ENCODE data around the gene NT5DC3.
"Not testable (repeated sequence)": the region's sequence is repeated elsewhere in the genome, so short reads cannot be mapped to it uniquely, and the experiment has no call there.

The NT5DC3 gene

DNA sequence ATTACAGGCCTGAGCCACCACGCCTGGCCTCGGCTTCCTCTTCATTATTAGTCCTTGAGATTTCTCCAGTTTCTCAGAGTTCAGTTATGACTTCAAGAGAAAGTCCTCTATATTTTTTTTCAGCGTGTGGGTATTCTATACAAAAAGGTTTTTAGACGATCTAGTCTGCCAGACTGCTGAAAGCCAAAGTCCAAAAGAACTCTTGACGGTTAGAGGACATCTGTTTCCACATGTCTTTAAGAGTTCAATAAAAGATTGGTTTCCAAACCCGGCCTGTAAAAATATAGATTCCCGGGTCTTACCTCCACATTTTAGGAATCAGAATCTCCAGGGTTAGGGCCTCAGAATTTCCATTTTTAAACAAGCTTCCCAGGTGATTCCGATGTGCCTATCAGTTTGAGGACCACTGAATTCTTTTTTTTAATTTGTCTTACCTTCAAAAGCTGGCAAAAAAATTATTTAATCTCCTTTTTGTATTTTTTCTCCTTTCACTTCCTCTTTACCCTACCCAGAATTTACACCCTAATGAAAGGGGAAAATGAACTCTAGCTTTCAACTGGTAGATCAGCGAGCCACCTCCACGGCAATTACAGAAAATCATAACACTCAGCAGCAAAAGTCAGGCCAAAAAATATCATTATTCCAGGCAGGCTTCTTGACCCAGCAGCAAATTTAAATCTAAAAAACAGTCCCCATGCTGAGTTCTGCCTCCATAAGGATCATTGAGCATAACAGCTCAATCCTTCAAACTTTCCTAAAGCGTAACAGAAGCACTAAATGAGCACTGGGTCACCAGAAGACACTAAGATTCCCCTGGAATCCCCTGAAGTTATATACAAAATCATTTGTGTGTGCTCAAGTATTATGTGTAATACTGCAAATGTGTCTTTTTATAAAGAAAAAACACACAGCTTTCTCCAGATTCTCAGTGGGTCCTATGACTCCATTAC is 8.7 kb downstream of the NT5DC3 start:
- no peak for DNase-seq

DNA sequence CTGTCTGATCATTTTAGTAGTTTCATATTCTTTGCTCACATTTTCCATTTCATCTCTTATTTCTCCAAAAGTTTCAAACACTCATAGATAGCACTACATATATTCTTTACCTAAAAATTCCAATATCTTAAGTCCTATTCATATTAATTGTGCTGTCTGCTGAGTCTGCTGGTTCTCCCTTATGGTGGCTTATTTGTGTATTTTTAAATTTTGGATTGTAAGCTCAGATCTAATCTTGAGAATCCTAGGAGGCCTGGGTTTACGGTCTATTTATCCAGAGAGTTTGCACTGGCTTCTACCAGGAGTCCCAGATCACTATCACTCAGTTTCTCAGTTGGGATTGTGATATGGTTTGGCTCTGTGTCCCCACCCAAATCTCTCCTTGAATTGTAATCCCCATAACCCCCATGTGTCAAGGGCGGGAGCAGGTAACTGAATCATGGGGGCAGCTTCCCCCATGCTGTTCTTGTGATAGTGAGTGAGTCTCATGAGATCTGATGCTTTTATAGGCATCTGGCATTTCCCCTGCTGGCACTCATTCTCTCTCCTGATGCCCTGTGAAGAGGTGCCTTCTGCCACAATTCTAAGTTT is 10.2 kb downstream of the NT5DC3 start:
- no peak for DNase-seq

DNA sequence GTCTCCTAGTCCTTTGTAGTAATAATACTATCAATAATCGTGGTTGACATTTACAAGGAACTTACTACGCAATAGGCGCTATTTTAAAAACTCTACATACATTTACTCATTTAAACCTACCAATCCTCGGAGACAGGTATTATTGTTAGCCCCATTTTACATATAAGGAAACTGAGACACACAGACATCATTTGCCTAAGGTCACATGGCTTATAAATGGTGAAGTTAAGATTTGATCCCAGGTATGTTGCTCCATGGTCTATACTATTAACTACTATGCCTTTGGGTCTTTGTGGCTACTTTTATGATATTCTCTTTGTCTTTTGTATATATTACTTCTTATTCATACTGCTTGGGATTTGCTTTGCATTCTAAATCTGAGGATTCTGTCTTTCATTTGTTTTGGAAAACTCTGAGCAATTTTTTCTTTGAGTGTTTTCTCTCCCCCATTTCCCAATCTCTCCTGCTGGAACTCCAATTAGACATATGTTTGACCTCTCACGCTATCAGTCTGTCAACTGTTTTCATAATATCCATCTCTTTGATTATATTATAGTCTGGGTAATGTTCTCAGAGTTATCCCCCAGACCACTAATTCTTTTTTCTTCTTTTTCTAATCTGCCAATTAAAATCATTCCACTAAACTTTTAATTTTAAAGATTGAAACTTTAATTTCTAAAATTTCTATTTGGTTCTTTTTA is 10.9 kb downstream of the NT5DC3 start:
- DNase-seq: no peak

DNA sequence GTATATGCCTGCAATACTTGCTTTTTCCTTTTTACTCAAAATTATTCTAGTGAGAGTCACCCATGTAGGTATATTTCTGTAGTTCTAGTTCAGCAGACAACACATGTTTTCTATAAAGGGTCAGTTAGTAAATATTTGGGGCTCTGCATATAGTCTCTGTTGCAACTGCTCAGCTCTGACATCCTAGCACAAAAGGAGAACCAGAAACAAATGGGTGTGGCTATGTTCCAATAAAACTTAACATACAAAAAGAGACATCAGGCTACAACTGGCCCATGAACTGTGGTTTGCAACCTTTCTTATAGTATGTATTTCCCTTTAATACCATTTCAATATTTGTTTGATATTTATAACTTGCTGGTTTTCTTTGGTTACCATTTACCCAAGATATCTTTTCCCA is 11.9 kb downstream of the NT5DC3 start:
- no peak for DNase-seq

DNA sequence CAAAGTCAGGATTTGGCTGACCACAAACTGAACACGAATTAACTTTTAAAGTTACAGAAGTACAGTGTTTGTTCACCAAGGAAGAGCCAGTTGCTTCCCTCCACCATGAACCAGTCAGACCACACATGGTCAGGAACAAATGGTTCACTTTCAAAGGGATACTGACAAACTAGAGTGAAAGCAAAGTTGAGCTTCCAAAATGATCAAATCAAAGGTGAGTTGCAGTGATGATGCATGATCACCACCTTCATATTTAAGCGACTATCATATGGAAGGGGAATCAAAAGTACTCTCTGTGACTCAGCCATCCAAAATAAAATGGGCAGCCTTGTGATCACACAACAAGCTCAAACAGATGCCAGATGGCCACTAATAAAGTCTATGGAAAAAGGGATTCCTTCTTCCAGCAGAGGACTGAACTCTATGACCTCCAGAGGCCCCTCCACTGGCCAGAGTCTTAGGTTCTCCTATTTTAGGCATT is 13.1 kb downstream of the NT5DC3 start:
- DNase-seq: no peak

DNA sequence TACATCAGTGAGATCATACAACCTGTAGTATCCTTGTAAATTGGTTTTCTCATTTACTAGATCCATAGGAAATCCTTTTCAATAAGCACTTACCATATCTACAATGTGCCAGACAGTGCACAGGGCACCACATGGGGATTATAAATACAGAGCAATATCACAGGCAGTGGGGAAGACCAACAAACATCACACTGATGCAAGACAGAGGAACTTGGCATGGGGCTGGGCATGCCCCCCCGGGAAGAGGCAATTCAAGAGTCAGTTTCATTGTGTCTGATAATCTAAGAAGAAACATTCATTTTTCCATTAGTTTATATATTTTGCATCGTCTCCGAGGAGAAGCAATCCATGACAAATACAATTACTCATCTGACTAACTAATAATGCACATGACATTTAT is 16.2 kb downstream of the NT5DC3 start:
- DNase-seq: no peak

DNA sequence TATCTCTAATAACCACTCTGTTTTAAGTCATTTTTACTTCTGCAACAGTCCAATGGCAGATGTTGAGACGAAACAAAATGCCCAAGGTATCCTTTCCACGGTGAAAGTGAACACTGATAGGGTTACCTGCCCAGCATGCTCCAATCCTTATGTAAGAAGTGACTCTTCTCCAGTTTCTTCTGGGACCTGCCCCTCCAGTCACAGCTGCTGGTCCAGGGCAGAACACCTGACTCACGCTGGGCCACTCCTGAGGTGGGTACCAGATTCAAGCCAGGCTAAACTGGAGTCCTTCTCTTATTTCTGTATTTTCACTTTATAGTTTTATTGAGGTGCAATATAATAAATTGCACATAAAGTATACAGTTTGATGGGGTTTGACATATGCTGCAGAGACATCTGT is 16.7 kb downstream of the NT5DC3 start:
- DNase-seq: no peak

DNA sequence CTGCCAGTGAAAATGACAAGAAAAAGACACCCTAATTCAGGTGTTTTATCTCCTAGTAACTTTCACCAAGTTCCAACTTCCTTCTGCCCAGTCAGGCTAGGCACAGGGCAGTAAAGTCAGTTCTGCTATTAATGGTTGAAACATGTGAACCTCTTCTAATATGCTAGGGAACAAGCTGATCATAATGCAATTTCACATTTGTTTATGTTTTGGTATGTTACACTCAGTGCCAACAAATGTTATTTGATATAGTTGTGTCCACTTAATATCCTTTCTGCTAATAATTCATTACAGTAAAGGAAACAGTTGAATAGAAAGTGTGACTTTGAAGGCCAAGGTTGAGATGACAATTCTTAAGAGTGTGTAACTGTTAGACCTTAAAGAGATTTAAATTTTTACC is 17.2 kb downstream of the NT5DC3 start:
- DNase-seq: no peak

DNA sequence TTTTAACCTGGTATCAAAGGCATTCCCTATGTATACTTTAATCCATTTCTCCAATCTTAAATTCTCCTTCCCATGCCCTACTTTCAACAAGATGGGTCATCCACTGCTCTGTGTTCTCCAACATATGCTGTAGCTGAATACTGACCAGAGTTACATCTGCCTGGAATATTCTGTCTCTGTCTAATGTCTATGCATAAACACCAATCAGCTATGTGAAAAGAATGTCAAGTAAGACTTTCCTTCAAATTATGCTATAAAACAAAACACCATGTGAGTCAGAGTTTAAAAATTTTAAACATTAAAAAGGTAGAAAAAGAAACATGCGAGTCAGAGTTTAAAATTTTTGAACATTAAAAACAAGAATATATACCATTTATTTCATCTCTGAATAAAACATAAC is 19.3 kb downstream of the NT5DC3 start:
- no peak for DNase-seq

DNA sequence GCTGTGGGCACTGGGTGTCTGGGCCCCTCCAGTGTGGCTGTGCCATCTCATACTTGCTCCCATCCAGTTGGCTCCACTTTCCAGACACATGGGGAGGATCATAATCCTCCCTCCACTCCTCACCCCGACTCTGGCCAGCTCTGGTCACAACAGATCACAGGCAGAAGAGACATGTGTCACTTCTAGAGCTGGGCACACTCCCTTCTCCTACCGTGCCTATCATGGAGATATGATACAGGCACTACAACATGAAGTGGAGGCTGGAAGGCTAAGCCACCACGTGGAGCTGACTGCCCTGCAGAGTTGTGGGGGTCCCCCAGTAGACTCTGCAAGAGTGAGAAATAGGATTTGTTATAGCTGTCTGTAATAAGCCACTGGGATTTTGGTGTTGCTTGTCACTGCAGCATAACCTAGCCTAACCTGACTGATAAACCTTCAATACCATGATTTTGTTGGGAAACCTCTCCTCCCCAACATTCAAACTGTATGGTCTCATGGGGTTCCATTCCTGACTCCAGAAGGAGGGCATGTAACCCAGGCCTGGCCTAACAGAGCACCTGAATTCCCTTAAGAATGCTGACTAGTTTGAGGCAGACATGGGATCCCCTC is 20.0 kb downstream of the NT5DC3 start:
- no peak for DNase-seq

DNA sequence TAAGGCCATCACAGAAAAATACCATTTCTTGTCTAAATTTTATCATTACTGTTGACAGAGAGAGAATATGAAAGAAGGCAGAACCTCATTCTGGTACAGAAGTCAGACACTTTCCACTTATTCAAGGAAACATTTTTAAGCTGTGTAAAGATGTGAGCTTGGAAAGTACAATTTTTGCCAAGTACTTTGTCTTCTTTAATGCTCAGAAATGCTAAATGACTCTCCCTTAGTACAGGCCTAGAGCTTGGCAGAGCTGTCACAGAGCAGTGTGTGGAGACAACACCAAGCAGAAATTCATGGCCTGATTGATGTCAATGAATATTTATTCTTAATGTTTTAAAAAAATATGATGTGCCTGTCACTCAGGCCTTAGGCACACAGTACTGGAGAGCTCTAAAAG is 20.7 kb downstream of the NT5DC3 start:
- DNase-seq: no peak

DNA sequence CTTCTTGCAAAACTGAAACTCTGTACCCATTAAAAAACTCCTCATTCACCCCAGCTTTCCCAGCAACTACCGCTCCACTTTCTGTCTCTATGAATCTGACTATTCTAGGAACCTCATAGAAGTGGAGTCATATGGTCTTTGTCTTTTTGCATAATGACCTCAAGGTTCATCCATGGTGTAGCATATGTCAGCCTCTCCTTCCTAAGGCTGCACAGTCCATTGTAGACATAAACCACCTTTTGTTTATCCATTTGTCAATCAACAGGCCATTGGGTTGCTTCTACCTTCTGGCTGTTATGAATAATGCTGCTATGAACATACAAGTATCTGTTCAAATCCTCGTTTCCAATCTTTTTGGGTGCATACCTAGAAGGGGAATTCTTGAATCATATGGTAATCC is 21.1 kb downstream of the NT5DC3 start:
- no peak for DNase-seq

DNA sequence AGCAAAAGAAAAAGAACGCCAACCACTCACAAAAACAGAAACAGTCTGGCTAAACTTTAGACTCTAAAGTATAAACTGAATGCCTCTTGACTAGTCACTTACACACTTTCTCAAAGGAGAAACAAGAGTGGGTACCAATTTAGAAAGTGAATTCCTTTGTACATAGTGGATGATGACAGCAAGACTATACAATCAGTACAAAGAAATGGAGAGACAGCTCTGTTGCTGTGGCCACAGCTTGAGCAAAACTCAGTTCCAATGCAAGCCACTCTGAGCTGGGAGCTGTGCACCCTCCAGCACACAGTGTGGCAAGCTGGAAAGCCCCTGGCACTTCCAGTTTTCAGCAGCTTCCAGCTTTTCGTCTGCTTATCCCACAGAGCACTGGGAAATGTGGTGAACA is 21.7 kb downstream of the NT5DC3 start:
- DNase-seq: no peak

DNA sequence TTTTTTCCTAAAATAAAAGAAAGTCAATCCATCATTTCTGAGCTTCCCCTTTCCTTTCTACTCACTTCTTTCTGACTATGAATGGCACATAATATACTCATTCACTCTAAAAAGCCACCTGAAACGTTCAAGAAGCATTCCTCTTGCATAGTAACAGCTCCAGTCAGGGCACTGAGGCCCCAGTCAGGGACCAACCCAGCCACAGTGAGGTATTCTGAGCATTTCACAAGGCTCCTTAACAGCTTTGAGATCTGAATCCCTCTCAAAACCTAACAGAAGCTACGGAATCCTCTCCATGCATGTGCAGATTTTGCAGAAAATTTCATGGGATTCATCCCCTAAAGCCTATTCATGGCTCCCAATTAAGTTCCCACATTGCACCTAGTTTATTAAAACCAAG is 23.2 kb downstream of the NT5DC3 start:
- no peak for DNase-seq

DNA sequence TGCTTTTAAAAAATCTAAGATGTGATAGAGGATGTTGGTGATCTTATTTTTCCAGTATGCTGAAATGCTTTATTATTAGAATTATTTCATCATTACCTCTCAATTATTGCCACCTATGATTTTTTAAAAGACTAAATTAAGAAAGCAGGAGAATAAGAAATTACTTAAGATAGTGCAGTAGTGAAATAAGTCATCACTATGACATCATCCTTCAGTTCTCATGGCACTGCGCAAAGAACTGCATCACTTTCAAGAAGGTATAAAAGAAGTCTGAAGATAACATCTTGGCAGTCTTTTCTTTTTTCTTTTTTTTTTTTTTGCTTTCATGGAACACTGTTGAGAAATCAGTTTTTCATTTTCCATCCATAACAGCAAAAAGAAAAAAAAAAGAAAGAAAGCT is 24.4 kb downstream of the NT5DC3 start:
- DNase-seq: no peak

DNA sequence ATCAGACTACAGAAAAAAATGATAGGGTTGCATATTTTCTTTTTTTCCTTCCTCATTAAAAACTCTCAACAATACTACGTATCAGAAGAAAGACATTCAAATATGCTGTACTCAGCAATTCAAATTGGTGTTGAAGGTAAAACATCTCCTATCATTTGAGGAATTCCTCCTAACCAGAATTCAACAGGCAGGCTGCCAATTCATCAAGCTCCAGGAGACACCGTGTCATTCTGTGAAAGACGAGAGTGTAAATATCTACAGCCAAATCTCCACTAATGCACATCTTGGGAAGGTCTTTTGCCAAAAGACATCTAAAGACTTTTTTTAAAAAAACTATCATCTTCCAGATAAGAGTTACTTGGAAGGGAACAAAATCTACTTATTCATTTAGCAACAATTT is 26.6 kb downstream of the NT5DC3 start:
- DNase-seq: no peak

DNA sequence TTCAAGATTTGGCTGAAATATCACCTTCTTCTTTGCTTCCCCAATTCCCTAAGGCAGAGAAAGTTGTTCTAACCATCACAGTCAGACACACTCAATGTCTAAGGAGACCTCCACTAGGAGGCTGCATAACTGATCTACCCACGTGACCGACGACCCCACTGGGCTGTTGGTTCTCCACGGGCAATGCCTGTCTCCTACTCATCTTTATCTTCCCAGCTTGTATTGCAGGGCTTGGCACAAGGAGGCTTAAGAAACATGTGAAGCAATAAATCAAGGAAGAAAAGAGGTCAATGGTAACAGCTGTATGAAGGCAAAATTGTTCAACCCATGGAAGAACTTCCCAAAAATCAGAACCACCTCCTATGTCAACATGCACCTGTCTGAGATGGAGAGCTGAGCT is 27.1 kb downstream of the NT5DC3 start:
- no peak for DNase-seq

DNA sequence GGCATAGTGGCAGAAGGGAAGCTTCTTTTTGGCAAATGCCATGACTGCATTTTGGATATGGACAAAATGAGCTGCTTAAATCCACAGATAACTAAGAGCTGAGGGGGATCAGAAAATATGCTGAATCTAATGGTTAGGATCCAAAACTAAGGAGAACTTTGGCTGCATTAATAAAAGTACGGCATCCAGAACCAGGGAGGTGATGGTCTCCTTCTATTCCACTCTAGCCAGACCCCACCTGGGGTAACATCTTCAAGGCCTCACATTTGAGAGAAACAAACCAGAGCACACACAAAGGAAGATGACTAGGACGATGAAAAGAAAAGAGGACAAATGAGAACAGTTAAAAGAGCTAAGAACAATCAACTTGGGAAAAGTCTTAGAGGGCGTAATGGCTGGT is 27.6 kb downstream of the NT5DC3 start:
- DNase-seq: no peak

DNA sequence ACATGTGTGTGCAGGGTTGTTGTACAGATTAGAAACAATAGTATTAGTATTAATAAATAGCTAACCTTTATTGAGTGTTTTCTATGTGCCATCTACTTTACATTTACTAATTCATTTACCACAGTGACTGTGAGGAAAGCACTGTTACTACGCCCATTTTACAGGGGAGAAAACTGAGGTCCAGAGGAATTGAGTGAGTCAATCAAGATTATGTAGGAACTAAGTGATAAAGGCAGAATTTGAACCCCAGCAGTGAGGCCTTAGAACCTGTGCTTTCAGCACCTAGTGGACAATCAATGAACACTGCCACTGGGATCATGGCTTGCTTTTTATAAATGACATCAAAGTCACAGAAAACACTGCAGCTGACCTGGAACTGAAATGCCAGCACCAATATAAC is 28.2 kb downstream of the NT5DC3 start:
- DNase-seq: no peak

DNA sequence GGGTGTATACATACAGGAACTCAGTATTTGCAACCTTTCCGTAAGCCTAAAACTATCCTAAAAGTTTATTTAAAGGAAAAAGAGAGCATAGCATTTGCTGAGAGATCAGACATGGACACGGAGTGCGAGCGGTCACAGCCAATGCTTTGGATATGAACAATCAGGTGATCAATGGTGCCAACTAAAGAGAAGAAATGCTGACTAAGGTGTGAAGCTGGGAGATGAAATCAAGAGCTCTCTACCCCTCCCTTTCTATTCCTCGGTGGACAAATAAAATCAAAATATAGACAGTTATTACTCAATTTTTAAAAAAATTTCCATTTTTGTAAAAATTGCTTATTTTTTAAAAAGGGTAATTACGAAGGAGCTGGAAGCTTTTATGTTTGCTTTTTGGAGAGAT is 29.2 kb downstream of the NT5DC3 start:
- DNase-seq: no peak

DNA sequence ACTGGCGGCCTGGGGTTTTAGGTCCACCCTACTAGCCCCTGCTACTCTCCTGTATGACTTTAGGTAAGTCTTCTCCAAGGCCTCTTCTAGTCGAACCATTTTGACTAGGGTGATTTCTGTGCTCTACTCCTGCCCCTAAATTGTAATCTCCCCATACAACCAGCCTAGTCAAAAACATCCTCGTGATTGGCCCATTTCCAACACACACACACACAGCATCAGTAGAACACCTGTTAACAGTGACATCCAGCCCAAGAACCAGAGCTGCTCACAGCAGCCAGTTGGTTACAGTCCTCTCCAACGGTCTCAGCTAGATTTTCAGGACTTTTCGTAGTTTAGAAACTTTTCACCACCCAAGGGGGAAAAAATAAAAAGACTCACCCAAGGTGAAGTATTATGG is 30.9 kb downstream of the NT5DC3 start:
- DNase-seq: no peak

DNA sequence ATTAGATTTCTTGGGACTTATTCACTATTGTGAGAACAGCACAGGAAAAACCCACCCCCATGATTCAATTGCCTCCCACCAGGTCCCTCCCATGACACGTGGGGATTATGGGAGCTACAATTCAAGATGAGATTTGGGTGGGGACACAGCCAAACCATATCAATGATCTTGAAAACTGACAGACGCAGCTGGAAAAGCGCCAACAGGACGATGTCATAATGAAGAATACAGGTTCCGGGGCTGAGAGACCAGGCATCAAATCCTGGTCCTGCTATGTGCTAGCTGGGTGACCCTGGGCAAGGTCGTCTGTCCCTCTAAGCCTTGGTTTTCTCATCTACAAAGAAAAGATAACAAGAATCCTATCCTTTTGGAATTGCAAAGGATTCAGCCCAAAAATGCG is 31.4 kb downstream of the NT5DC3 start:
- not testable (repeated sequence) for DNase-seq

DNA sequence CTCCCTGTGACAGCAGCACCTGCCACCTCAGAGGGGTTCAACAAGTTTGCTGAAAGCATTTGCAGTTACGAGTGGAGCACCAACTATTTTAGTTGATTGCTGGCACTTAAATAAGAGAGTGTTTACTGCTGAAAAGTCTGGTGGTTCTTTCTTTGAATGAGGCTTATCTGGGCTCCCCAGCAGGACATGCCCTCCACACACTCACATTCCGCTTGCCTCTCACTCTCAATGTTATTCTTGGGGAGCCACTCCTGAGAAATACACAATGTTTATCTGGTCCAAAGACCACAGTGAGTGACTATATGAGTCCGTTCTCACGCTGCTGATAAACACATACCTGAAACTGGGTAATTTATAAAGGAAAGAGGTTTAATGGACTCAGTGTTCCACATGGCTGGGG is 31.9 kb downstream of the NT5DC3 start:
- DNase-seq: no peak

Data from femur (tissue), 1 donor.